Medulla oblongata (tissue), 1 donor: Measurements from ENCODE around the gene UBE2G2.

Experiments
- DNase-seq: peaks from one replicate; pipeline ENCODE4 v3.0.0-alpha.2; 2015; ENCODE audit errors: extremely low spot score

Gene UBE2G2

DNA sequence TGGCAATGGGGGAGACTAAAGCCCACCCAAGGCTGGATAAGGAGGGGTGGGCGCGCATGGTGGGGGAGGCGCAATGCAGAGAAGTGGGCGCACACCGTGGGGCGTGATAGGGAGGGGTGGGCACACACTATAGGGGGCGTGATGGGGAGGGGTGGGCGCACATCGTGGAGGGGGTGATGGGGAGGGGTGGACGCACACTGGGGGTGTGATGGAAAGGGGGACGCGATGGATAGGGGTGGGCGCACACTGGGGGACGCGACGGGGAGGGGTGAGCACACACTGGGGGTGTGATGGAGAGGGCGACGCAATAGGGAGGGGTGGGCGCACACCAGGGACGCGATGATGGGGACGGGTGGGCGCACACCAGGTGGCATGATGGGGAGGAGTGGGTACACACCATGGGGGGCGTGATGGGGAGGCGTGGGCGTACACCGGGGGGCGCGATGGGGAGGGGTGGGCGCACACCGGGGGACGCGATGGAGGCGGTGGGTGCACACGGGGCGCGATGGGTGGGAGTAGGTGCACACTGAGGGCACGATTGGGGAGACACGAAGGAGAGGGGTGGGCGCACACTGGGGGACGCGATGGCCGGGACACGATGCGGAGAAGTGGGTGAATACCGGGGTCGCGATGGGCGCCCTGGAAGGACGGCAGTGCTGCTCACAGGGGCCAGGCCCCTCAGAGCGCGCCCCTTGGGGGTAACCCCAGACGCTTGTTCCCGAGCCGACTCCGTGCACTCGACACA, 15.3 kb upstream of the UBE2G2 start:
- DNase-seq, result no peak

DNA sequence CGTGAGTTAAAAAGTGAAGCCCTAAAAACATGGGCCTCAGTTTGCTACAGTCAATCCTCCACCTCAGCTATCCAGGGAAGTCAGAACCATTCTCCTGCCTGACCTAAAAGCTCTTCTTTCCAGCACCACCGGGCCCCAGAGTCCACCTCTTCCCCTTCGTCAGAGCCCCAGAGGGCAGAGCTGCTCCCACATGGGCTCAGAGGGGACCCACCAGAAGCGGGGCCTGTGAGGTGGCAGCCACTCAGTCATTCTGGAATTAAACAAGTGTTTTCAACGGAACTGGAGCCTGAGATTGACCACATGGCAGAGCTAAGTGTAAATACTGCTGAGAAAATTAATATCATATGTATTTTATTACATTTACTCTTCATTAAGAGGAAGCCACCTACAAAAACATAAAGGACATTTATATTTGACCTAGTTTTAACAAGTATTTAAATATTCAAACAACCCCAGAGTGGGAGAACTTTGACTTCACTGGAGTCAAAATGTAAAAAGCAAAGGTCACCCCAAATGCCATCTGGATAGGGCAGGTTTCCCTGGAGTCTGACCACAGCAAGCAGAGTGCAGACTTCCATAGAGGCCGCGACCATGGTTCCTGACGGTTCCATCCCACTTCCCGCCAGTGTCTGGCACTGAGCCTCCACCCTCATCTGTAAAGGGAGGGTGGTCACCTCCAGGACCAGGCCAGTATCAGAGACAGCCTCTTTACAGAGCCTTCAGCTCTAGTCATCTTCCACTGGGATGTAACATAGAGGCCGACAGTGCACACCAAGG, 14.4 kb upstream of the UBE2G2 start:
- DNase-seq, result no peak

DNA sequence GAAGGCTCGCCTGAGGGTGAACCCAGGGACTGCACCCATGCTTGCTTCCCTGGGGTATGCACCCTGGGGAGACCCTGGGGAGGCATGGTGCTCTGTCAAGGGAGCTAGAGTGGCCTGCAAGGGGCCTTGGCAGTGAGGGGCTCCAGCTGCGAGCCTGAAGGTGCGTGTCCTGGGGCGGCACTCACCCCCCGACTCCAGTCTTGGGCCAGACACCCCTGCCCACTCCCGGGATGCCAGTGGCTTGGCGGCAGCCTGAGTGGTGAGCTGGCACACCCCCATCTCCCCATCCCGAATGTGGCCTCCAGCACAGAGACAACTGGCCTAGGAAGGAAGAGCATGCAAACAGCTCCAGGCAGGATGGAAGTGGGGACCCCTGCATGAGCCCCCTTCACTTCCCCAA, 13.6 kb upstream of the UBE2G2 start:
- no peak for DNase-seq

DNA sequence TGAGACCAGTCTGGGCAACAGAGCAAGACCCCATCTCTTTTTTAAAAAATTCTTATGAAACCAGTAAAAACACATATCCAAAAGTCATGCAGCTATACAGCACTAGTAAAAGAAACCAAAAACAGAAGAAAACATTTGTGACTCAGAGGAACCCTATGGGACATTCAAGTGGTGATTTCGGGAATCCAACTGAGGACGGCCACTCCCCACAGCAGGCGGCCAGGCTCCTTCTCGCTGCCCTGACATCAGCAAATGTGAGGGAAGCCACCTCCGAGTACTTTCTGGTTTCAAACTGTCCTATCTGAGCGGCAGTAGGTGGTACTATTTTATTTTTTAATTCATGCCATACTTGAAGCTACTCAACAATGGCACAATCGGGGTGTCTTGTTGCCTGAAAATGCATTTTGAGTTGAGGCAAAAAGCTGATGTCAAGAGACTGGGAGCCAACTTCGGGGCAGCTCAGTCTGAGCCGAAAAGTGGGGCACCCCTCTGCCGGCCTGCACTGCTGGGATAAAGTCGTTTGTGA, 12.9 kb upstream of the UBE2G2 start:
- no peak for DNase-seq

DNA sequence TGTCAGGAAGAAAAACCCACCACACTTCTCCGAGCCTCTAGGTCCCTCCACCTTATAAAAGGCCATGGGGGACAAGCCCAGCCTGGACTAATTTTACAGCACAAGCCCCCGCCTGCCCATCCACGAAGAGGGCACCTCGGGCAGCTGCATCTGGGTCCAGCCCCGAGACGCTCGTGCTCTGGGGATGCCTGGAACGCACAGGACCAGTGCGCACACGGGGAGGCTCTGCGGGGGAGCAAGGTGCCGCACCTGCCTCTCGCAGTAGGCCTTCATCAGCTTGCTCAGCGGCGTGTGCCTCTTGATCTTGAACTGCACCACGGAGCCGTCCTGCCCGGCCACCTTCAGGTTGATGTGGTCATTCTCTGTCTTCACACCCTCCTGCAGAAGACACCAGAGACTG, 12.1 kb upstream of the UBE2G2 start:
- DNase-seq, result no peak

DNA sequence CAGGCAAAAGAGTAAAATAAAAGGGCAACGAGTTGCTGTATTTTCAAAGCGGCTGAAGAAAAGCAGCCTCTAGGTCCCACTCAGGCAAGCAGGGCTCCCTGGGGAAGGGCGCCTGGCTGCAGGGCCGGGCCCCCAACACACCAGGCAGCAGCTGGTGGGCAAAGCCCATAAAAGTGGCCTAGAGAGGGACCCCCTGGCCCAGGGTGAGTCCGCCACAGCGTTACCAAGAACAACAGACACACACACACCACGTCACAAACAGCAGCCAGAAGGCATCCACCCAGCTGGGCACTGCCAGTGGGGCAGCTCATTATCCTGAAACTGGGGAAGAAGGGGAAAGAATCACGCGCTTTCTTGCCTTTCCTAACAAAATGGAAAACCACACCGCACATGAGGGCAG, 11.5 kb upstream of the UBE2G2 start:
- no peak for DNase-seq

DNA sequence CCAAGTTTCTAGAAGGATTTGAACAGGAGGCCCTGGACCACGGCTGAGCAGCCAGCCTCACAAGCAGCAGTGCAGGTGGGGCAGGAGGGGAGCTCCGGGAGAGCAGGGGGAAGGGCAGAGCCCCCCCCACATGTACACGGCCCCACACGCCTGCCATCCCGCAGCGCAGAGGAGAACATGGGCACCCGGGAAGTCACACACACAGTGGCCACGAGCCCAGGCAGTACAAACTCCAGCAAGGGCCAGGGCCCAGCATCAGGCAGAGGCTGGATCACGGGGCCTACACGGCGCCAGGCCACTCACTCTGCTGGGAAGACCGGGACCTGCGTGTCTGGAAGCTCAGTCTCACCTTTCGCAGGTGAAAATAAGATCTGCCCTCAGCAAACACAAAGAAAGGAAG, 11.0 kb upstream of the UBE2G2 start:
- no peak for DNase-seq

DNA sequence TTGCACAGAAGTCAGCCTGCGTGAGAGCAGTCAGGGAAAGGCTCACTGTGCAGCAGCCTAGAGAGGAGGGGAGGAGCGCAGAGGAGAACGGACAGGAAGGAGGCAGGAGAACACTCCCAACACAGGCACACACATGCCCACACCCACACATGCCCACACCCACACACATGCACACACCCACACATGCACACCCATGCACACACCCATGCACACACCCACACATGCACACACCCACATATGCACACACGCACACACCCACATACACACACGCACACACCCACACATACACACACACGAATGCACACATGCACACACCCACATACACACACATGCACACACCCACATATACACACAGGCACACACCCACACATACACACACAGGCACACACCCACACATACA, 9.2 kb upstream of the UBE2G2 start:
- DNase-seq, result no peak

DNA sequence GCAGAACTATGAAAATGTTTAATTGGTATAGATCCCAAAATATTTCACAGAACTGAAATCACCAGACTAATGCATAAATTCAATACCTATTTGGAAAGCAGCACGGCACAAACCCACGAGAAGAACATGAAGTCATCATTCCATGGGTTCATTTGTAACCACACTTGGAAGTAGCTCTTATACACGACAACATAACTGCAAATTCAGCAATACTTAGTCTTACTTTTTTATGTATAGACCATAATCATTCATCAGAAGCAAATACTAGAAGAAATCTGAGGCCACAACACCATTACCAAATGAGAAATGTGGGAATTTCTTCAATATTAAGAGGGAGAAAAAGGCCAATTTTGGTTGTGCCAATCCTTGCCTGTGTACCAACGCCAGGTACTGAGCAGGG, 4.2 kb upstream of the UBE2G2 start:
- DNase-seq, result no peak

DNA sequence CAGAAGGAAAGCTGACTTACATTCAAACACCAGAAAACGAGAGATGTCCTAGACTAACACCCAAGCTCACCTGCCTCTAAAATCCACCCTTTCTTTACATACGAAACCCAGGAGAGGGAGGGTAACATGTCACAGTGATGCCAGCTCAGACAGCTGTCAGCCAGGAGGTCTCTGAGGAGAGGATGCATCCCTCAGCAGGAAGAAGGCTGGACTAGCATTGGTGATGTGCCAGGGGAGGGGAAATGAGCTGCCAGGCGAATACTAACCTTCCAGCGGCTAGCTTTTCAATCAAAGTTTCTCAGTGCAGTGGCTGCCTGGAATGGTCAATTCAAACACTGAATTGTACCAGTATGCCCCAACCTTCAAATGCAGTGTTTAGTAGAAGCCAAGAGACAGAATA, 3.6 kb upstream of the UBE2G2 start:
- DNase-seq, result no peak

DNA sequence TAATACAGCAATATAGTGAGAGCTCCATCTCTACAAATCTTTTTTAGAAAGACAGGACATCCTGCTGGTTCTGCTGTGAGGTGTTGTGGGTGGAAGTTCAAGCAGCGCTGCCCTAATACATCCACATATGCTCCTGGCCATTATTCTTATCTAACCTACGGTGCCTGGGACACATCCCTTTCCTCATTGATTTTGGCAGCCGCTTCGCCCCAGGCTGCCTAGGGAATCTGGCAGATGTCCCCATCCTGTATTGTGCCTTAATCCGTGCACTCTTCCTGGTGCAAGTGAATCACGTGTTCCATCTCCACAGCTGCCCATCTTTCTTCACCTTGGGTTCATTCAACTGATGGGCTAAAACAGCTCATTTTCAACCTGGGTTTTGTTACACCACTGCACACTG, 3.1 kb upstream of the UBE2G2 start:
- DNase-seq, result no peak

DNA sequence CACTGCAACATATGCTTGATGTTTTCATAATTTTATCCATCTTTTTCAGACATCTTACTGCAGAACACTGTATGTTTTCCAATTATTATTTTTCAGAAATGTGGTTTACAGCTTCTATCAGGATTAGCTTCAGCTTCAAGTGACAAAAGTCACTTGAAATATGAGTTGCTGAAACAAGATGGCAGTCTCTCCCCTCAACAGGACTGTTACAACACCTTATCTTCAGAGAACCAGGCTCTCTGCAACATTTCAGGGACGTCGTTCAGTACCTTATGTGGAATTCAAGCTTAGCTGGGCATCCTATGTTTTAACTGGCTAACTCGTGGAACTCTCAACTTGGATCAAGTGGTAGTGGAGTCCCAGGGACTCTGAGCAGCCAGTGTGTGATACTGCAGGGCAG, 2.0 kb upstream of the UBE2G2 start:
- DNase-seq, result no peak

DNA sequence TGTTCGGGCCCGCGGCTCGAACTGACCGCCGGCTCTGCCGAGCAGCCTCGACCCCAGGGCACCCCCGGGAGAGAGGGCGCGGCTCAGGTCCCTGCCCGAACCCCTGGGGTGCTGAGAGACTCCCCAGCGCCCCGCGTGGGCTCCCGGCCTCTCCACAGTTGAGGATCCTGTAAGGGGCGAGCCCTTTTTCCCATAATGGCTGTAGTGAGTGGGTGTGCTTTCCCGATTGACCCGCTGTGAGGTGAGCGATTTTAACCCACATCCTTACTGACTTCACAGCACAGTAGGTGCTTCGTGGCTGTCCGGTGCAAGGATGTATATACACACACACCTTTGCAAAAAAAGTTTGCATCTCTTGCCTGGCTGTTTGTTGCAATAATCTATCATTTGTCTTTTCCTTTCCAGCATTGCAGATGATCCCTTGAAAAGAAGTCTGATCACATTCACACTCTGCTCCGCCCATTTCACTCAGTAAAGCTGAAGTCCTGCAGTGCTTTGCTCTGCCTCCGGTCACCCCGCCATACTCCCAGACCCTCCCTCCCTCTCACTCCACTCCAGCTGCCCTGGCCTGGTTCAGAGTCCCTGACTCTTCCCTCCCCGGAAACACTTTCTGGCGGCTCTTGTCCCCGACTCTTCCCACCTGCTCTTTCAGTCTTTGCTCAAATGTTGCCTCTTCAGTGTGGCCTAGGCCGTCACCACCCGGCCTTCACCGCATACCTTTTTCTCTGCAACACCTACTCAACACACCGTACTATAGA, 955 bp upstream of the UBE2G2 start:
- no peak for DNase-seq

DNA sequence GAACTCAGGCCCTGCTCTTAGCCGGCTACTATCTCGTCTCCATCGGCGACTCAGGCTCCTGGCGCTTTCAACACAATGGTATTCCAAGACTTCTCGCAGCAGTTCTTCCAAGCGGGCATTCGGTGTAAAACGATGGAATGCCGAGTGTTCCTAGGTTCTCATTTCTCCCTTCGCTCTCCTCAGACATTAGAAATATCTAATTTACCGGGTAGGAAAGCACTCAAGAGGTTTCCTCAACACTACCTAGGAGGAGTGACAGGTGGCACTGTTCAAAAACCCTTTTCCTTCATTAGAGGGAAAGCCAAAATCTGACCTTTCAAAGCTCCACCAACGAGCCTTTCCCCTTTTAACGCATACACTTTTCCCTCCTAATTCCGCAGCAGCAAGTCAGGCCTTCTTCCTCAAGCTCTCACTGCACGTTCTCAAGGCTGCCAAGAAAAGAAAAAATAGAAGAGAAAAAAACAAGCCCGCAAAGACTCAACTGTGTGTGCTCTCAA, 601 bp downstream of the UBE2G2 start:
- DNase-seq, result peak; percentile 25

DNA sequence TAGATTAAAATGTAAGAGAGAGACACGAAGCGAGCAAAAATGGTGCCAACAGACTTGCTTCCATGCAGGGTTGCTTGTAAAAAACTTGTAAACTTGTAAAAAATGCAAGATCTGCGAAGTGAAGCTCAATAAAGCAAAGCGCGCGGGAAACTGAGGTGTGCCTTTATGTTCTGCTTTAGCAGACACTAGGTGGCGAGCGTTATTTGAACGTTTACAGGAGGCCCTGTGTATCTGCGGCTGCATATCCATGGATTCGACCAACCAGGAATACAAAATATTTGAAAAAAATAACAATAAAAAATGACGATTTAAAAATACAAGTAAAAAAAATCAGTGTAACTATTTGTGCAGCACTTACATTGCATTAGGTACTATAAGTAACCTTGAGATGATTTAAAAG, 1.5 kb downstream of the UBE2G2 start:
- no peak for DNase-seq

DNA sequence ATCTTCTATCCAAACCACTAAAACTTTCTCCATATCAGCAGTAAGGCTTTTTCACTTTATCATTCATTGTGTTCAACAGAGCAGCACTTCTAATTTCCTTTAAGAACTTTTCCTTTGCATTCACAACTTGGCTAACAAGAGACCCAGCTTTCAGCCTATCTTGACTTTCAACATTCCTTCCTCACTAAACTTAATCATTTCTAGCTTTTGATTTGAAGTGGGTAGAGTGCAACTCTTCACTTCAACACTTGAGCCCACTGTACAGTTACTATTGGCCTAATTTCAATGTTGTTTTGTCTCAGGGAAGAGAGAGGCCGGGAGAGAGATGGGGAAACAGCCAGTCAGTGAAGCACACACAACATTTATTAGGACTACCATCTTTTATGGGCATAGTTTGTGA, 2.0 kb downstream of the UBE2G2 start:
- no peak for DNase-seq

DNA sequence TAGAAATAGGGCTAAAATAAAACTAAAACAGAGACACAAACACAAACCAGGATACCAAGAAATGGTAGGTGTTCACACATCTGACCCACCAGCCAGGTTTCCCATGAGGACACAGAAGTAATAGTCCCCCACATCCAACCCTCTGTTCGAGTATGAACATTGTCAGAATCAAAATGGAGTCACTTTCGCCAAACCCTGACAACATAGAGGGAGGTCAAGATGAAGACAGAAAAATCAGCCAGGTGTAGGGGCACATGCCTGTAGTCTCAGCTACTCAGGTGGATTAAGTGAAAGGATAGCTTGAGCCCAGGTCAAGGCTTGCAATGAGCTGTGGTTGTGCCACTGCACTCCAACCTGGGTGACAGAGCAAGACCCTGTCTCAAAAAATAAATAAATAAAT, 3.8 kb downstream of the UBE2G2 start:
- DNase-seq, result no peak

DNA sequence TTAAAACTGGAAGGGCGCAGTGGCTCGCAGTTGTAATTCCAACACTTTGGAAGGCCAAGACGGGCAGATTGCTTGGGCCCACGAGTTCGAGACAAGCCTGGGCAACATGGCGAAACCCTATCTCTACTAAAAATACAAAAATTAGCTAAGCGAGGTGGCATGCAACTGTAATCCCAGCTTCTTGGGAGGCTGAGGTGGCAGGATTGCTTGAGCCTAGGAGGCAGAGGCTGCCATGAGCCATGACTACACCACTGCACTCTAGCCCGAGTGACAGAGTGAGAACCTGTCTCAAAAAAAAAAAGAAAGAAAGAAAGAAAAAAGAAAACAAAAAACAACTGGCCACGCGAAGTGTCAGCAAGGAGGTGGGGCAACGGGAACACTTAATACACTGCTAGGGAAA, 6.3 kb downstream of the UBE2G2 start:
- DNase-seq, result no peak

DNA sequence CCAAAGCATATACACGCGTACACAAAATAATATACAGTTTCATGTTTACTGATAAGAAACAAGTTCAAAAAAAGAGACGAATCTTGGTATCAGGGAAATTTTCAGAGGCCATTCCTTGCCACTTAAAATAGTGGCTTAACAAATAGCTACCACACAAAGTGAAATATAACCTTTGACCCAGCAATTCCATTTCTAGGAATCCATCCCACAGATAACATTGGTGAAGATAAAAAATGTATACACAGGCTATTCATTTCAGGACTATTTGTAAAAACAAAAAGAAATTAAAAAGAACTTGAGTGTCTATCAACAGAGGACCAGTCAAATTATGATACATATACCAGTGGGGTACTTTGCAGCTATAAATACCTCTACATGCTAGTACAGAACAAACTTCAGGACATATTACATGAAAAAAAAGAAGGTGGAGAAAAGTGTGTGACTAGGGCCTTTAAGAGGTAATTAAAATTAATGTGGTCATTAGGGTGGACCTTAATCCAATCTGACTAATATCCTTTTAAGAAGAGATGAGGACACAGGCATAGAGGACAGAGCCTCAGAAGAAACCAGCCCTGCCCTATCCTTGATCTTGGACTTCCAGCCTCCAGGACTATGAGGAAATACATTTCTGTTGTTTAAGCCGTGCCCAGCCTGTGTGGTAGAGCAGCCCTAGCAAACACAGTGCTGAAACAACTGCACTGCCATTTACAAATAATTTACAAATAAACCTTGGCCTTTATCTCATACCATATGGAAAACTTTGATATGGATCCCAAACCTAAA, 7.8 kb downstream of the UBE2G2 start:
- DNase-seq, result no peak

DNA sequence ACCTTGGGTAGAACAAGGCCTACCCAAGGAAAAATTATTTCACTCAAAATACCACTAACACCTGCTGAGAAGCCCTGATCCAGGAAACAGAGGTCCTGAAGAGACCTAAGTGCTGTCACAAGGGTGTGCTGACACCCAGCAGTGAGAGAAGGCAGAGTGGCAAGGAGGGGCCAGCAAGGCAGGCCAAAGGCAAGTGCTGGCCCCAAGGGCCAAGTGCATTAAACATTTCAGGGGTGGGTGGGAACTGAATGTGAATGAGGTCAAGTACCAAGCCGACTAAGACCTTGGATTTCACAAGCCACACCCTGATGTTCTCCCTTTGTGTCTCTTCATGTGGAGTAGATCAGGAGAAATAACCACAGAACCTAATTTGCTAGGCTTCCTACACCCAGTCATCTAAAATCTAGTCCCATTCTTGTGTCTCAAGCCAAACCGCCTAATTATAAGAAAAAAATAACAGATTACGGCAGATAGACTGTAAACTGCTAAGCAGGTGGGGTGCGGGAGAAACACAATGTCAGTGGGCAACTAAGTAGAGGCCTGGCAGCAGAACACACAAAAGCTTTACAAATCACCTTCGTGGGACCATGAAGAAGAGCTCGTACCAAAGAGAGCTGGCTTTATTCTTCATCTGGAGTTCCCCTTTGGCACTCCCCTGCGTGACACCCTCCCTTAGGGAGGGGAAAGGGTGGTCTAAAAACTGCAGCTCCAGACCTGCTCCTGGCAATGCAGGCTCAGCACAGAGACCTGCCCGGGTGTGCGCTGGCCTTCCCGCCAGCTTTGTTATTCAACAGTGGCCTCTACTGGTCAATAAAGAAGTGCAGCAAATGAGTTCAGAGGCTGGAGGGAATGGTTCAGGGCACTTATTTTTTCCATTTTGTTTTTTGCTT, 8.7 kb downstream of the UBE2G2 start:
- peak; percentile 72 for DNase-seq

DNA sequence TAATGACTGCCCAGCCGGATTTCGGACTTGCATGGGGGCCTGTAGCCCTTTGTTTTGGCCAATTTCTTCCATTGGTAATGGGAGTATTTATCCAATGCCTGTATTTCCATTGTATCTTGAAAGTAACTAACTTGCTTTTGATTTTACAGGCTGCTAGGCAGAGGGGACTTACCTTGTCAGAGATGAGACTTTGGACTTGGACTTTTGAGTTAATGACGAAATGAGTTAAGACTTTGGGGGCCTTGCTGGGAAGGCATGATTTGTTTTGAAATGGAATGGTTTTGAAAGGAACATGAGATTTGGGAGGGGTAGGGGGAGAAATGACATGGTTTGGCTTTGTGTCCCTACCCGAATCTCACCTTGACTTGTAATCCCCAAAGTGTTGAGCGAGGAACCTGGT, 9.6 kb downstream of the UBE2G2 start:
- DNase-seq, result no peak
